GM12864 (cell line): ENCODE measurements around the gene AHDC1.

Source experiments
- DNase-seq: peaks from one replicate; pipeline ENCODE4 v3.0.0-alpha.2; 2011; ENCODE audit warnings: low read depth
- H3K4me3 ChIP-seq: 2 replicates; pipeline ENCODE4 v1.5.1; 2011; ENCODE audit warnings: mild to moderate bottlenecking, low read depth, low read length, control low read depth
- CTCF ChIP-seq: IDR thresholded peaks from 2 replicates; pipeline ENCODE4 v1.5.1; 2011; ENCODE audit warnings: low read depth, mild to moderate bottlenecking, moderate library complexity, low read length, control low read depth, inconsistent platforms; ENCODE audit errors: missing control alignments

The AHDC1 gene

DNA sequence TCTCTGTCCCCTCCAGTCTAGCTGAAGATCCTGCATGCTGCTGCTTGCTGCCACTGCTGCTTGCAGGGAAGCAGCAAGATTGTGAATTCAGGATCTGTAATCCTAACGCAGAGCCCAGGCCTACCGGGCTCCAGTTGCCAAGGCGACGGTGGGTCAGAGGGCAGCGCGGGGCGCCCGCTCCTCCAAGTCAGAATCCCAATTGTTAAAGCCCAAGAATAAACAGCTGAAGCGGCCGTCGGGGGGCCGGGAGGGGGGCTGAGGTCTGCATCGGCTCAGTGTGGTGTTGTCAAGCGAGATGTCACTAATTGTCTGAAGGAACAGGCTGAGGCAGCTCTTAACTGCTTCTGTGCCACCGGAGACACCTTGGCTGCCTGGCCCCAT, 36.8 kb downstream of the AHDC1 start:
- H3K4me3 ChIP-seq: no peak overlapping the region
- DNase-seq: no peak
- TF ChIP-seq CTCF: no peak

GRCh38 chr1:27566462-27567145, 37.3 kb downstream of the AHDC1 start:
- no peak for TF ChIP-seq CTCF
- no peak overlapping the region for H3K4me3 ChIP-seq
- no peak for DNase-seq

DNA sequence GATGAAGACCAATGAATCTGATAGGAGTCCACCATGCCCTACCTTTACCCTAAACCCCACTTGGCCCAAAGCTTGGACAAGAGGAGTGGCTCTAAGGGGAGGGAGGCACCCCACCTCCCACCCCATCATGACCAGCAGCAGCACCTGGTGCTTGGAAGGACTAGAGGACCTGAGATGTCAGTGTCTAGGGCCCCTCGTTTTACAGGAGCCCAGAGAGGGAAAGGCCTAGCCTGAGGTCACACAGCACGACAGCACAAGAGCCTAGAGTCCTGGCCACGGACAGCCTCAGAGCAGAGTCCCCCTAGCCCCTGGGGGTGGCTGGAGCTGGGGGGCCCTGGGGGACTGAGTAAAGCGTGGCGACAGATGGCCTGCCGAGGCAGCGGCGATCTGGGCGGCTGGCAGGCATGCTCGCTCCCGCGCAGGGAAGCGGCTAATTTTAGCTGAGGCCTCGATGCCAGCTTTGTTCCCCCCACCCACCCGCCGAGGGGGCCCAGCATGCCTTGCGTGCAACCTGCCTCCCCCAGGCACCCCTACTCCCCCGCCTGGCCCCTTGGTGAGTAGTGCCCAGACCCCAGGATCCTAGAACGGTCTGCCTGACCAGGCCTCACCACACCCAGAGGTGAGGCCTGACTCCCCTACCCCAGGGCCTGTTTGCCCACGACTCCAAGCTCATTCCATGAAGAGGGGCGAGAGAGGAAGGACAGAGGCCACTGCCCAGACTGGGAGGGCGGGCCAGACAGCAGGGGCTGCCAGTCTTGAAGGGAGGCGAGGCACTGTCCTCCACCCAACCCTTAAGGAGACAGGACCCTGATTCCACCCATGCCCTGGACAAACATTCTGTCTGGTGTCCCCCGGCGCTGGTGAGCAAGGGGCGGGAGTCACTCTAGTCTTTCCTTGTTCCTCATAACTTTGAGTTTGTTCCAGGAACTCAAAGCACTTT, 39.0 kb downstream of the AHDC1 start:
- TF ChIP-seq CTCF: no peak
- DNase-seq: no peak
- H3K4me3 ChIP-seq: no peak overlapping the region

DNA sequence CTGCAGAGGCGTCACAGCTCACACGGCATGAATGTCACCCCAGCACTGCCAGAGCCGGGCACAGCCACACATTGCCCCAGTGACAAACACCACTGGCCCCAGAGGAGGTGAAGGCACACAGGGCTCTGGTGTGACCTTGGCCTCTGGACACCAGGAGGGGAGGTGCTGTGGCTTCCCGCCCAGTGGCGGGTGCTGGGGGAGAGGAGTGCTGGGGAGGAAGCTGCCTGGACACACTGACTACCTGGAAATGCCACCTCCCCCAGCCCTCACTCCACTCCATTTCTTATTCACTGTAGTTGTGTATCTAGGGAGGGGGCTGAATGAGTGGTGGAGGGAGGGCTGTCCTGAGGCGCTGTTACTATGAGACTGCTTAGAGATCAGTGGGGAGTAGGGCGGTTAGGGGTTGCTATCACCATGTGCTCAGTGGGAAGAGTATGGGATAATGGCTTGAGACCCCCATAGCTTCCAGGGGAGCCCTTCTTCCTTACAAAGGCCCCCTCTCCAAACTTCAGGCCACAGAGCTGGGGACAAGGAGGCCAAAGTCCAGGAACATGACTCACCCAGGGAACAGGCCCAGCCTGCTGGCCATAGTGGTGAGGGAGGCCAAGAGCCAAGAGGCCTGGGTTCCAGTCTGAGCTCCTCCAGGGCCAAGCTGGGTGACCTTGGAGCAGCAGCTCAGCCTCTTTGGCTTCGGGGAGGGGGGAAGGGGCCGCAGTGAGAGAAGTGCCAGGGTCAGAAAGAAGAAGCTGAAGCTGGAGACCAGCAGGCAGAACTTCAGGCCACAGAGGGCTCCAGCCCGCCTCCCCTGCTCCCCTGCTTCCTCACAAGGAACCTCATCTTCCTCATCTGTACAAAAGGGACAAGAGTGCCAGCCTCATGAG, 40.1 kb downstream of the AHDC1 start:
- no peak for TF ChIP-seq CTCF
- no peak overlapping the region for H3K4me3 ChIP-seq
- no peak for DNase-seq

GRCh38 chr1:27563341-27563590, 40.7 kb downstream of the AHDC1 start:
- TF ChIP-seq CTCF: no peak
- no peak for DNase-seq
- no peak overlapping the region for H3K4me3 ChIP-seq

- no peak for TF ChIP-seq CTCF
- no peak for DNase-seq
- H3K4me3 ChIP-seq: no peak overlapping the region
Measured at GRCh38 chr1:27562534-27563340, 41.2 kb downstream of the AHDC1 start.
